Sigmoid colon (tissue), 7 donors: ENCODE results near the gene TRPM4. TPM values are rescaled to one million over a fixed set of nuclear protein-coding genes. Genes with fewer than 3 reads are reported as not detected.
A peak's percentile ranks its signal among the peaks of the same experiment; 100 is the strongest.
"Not testable (repeated sequence)": the region's sequence is repeated elsewhere in the genome, so short reads cannot be mapped to it uniquely, and the experiment has no call there.

ENCODE experiments used
- DNase-seq: peaks from one replicate; pipeline ENCODE4 v3.0.0-alpha.2; 2019
- H3K27ac ChIP-seq, 4 donors: fragments of 200-600 bp; sonication (generic); one replicate each; pipeline ENCODE4 v1.5.1; 2016 to 2019; ENCODE audit warnings: mild to moderate bottlenecking in 1 of 4
- H3K27me3 ChIP-seq, 3 donors: fragments of 200-600 bp; sonication (generic); one replicate each; pipeline ENCODE4 v1.5.1; 2019; ENCODE audit warnings: mild to moderate bottlenecking in 1 of 3
- H3K36me3 ChIP-seq, 4 donors: fragments of 200-600 bp; sonication (generic); one replicate each; pipeline ENCODE4 v1.5.1; 2016 to 2019
- H3K4me1 ChIP-seq, 4 donors: fragments of 200-600 bp; sonication (generic); one replicate each; pipeline ENCODE4 v1.5.1; 2017 to 2019
- H3K4me3 ChIP-seq, 4 donors: fragments of 200-600 bp; sonication (generic); one replicate each; pipeline ENCODE4 v1.5.1; 2017 to 2019; ENCODE audit warnings: mild to moderate bottlenecking in 2 of 4, moderate library complexity in 1 of 4
- H3K9me3 ChIP-seq, 4 donors: fragments of 200-600 bp in 3 of 4; sonication (generic) in 3 of 4; one replicate each; pipeline versions ENCODE4 v1.5.1 to v1.6.1; 2013 to 2019
- CTCF ChIP-seq, 4 experiments: fragments of 450-650 bp in 3 of 4; fragments of 200-600 bp in 1 of 4; IDR thresholded peaks; one replicate each; pipeline ENCODE4 v1.5.1; 2016 to 2019; ENCODE audit warnings: antibody characterized with exemption in 4 of 4, mild to moderate bottlenecking in 3 of 4, moderate library complexity in 2 of 4
- EP300 ChIP-seq, 4 donors: sonication (generic); formaldehyde crosslinking; IDR thresholded peaks; one replicate each; pipeline ENCODE4 v1.6.1; 2017; ENCODE audit warnings: antibody characterized with exemption in 4 of 4
- POLR2A ChIP-seq, 2 donors: fragments of 450-650 bp; IDR thresholded peaks; one replicate each; pipeline ENCODE4 v1.6.1; 2016; ENCODE audit warnings: antibody characterized with exemption in 2 of 2, mild to moderate bottlenecking in 2 of 2, moderate library complexity in 2 of 2
- POLR2AphosphoS5 ChIP-seq, 4 donors: sonication (generic); formaldehyde crosslinking; IDR thresholded peaks; one replicate each; pipeline ENCODE4 v1.6.1; 2017; ENCODE audit warnings: antibody characterized with exemption in 4 of 4
- WGBS, 2 donors: extraction: QIAGEN DNeasy Blood & Tissue Kit; methylation state at CpG; one replicate each; pipeline ENCODE4 v1.1.7; 2013; 5-methylcytosine and 5-hydroxymethylcytosine counted together
- intact Hi-C: fragments of 100-400 bp; cut with DNase I; formaldehyde crosslinking; loops from one replicate; pipeline ENCODE4 v1.15.1; 2023
- polyA plus RNA-seq, 3 donors: library from polyadenylated mRNA; stranded (reverse); fragments of 200-250 nt; gene quantifications; one replicate each; pipeline ENCODE4 v1.2.3, GENCODE V29; 2013
- total RNA-seq, 4 donors: library from RNA; depleted of rRNA; stranded (reverse); fragments of >200 nt; gene quantifications; one replicate each; pipeline ENCODE4 v1.1.0, GENCODE V29; 2016
- donor health status: healthy with polysubstance abuse.
- donor health status: Bipolar disorder and iron deficiency.
- donor health status: healthy.

TRPM4 gene
- total and polyA plus RNA-seq, 7 donors: 7.9 to 166 (median 18.0) TPM

- 81 to 85% methylated on average over 7 of the region's 7 CpGs for WGBS, 2 donors
- H3K4me1 ChIP-seq: peaks cover 0 to 19% (median 11%) of the 10 kb centered on the region in 4 donors
- no peaks in the 10 kb centered on the region for H3K36me3 ChIP-seq
- intact Hi-C loops: no loop called here
- H3K27ac ChIP-seq: no peak overlapping the region
- H3K27me3 ChIP-seq: no peaks in the 10 kb centered on the region
- H3K9me3 ChIP-seq: no peaks in the 10 kb centered on the region
- TF ChIP-seq CTCF (IDR thresholded peaks at IDR 0.05) (no peak), POLR2AphosphoS5 (IDR thresholded peaks at IDR 0.05) (no peak), EP300 (IDR thresholded peaks at IDR 0.05) (no peak), POLR2A (IDR thresholded peaks at IDR 0.05) (no peak)
- H3K4me3 ChIP-seq: no peak overlapping the region
- DNase-seq: no peak
Observed at GRCh38 chr19:49140951-49141350, 16.6 kb upstream of the TRPM4 start.

GRCh38 chr19:49141352-49141751, 16.2 kb upstream of the TRPM4 start:
- Histone ChIP-seq H3K27me3 (no peaks in the 10 kb centered on the region), H3K4me3 (no peak overlapping the region), H3K9me3 (no peaks in the 10 kb centered on the region), H3K4me1 (peaks cover 0 to 23% (median 15%) of the 10 kb centered on the region in 4 donors), H3K36me3 (no peaks in the 10 kb centered on the region), H3K27ac (no peak overlapping the region)
- intact Hi-C loops: no loop called here
- DNase-seq: no peak
- 83 to 84% methylated on average over 6 of the region's 6 CpGs for WGBS, 2 donors
- no peak for TF ChIP-seq POLR2A (IDR thresholded peaks at IDR 0.05)
- TF ChIP-seq CTCF (IDR thresholded peaks at IDR 0.05): no peak
- TF ChIP-seq POLR2AphosphoS5 (IDR thresholded peaks at IDR 0.05): no peak
- TF ChIP-seq EP300 (IDR thresholded peaks at IDR 0.05): no peak

- TF ChIP-seq CTCF (IDR thresholded peaks at IDR 0.05) (no peak), POLR2AphosphoS5 (IDR thresholded peaks at IDR 0.05) (peak in 3 of 4 donors; percentile 37 to 73 (median 48))
- peak overlapping the region in 1 of 4 donors; percentile 50 for H3K27ac ChIP-seq
- DNase-seq: peak; percentile 95
- no peaks in the 10 kb centered on the region for H3K27me3 ChIP-seq
- H3K4me3 ChIP-seq: peak overlapping the region; percentile 27 to 55 (median 46)
- H3K4me1 ChIP-seq: peaks cover 0 to 25% (median 17%) of the 10 kb centered on the region in 4 donors
- intact Hi-C loops: loop anchor here (2.0 kb wide), 1 partner anchor 28 kb away; the partner anchor contains the start of gene LIN7B
- no peaks in the 10 kb centered on the region for H3K36me3 ChIP-seq
- 1 to 4% methylated on average over 21 of the region's 21 CpGs for WGBS, 2 donors
- H3K9me3 ChIP-seq: no peaks in the 10 kb centered on the region
Observed at GRCh38 chr19:49142866-49143335, 14.7 kb upstream of the TRPM4 start.

GRCh38 chr19:49145573-49146407, 11.8 kb upstream of the TRPM4 start:
- peaks cover 0 to 47% (median 37%) of the 10 kb centered on the region in 4 donors for H3K4me1 ChIP-seq
- no peaks in the 10 kb centered on the region for H3K36me3 ChIP-seq
- peaks cover 0 to 2% (median 0%) of the 10 kb centered on the region in 3 donors for H3K27me3 ChIP-seq
- TF ChIP-seq EP300 (IDR thresholded peaks at IDR 0.05): no peak
- TF ChIP-seq CTCF (IDR thresholded peaks at IDR 0.05): peak; percentile 59 to 91 (median 73)
- 9% methylated on average over 30 of the region's 30 CpGs for WGBS, 2 donors
- peak overlapping the region in 1 of 4 donors; percentile 10 for H3K27ac ChIP-seq
- H3K9me3 ChIP-seq: no peaks in the 10 kb centered on the region
- DNase-seq: peak; percentile 83
- intact Hi-C loops: loop anchor here (5.0 kb wide), 2 partner anchors 62 to 153 kb away; partner anchors contain the start of genes GYS1 and RUVBL2
- peak overlapping the region in 2 of 4 donors; percentile 26 to 36 for H3K4me3 ChIP-seq

GRCh38 chr19:49146408-49146770, 11.2 kb upstream of the TRPM4 start:
- not testable (repeated sequence) for H3K27me3 ChIP-seq, DNase-seq, H3K9me3 ChIP-seq, H3K36me3 ChIP-seq
- H3K4me1 ChIP-seq: peaks cover 0 to 53% (median 43%) of the 10 kb centered on the region in 4 donors
- peak overlapping the region in 1 of 4 donors; percentile 36 for H3K4me3 ChIP-seq
- peak overlapping the region in 1 of 4 donors; percentile 10 for H3K27ac ChIP-seq
- 33 to 50% methylated on average over 7 of the region's 7 CpGs for WGBS, 2 donors
- intact Hi-C loops: loop anchor here (5.0 kb wide), 2 partner anchors 61 to 154 kb away; partner anchors contain the start of genes GYS1 and RUVBL2
